Omental fat pad (tissue), 4 donors: ENCODE results near the gene EIF2B2. TPM values are rescaled to one million over a fixed set of nuclear protein-coding genes. Genes with fewer than 3 reads are reported as not detected.

ENCODE experiments used
- ATAC-seq: fragments of 150-250 bp; one replicate; pipeline ENCODE4 v1.9.1; 2016; ENCODE audit warnings: mild to moderate bottlenecking, moderate library complexity; ENCODE audit not compliant: low FRiP score
- DNase-seq: peaks from one replicate; pipeline ENCODE4 v3.0.0-alpha.2; 2019; ENCODE audit warnings: low spot score
- CTCF ChIP-seq, 3 donors: fragments of 450-650 bp; IDR thresholded peaks; one replicate each; pipeline ENCODE4 v1.5.1; 2016 to 2017; ENCODE audit warnings: antibody characterized with exemption in 3 of 3, mild to moderate bottlenecking in 3 of 3, moderate library complexity in 2 of 3
- total RNA-seq, 4 donors: library from RNA; depleted of rRNA; stranded (reverse); fragments of >200 nt; gene quantifications; one replicate each; pipeline ENCODE4 v1.1.0, GENCODE V29; 2016

EIF2B2 gene
- 10 to 100 TPM; 23.6 to 42.0 (median 35.2) TPM for total RNA-seq

GRCh38 chr14:75002392-75003249 lies at the start of gene EIF2B2:
Gene EIF2B2, plus strand, starts transcription at chr14:75002921. Its CDS starts 70 bp downstream, at chr14:75002991.
- no peak for TF ChIP-seq CTCF (IDR thresholded peaks at IDR 0.05)
- ATAC-seq = peak; percentile 99
- DNase-seq = peak; percentile 88

GRCh38 chr14:74953686-74954085 lies 49.0 kb upstream of the EIF2B2 start:
- DNase-seq (no peak), ATAC-seq (no peak)
- TF ChIP-seq CTCF (IDR thresholded peaks at IDR 0.05) = no peak

- ATAC-seq (peak; percentile 15), DNase-seq (no peak)
- TF ChIP-seq CTCF (IDR thresholded peaks at IDR 0.05) = no peak
Observed at GRCh38 chr14:74954232-74954946, 48.3 kb upstream of the EIF2B2 start.

- DNase-seq (no peak), ATAC-seq (no peak)
- TF ChIP-seq CTCF (IDR thresholded peaks at IDR 0.05) = no peak
Observed at GRCh38 chr14:74954947-74955228, 47.8 kb upstream of the EIF2B2 start.

- no peak for TF ChIP-seq CTCF (IDR thresholded peaks at IDR 0.05)
- DNase-seq = no peak
- peak; percentile 79 for ATAC-seq
Observed at GRCh38 chr14:74955229-74956026, 47.3 kb upstream of the EIF2B2 start, which contains the start of gene PGF. Gene PGF, minus strand, starts transcription at chr14:74955597. Its CDS starts 355 bp downstream, at chr14:74955242.

- ATAC-seq = no peak
- DNase-seq = no peak
- TF ChIP-seq CTCF (IDR thresholded peaks at IDR 0.05) = no peak
Observed at GRCh38 chr14:74956027-74956279, 46.8 kb upstream of the EIF2B2 start.
